GM19023 (cell line): ENCODE results near the gene ACTR5.

ENCODE experiments used
- ATAC-seq: cut with Tn5 transposase; IDR thresholded peaks from one replicate; pipeline ENCODE4 v1.9.1; 2021; ENCODE audit warnings: mild to moderate bottlenecking, moderate library complexity; ENCODE audit not compliant: unreplicated experiment

ACTR5 gene

DNA sequence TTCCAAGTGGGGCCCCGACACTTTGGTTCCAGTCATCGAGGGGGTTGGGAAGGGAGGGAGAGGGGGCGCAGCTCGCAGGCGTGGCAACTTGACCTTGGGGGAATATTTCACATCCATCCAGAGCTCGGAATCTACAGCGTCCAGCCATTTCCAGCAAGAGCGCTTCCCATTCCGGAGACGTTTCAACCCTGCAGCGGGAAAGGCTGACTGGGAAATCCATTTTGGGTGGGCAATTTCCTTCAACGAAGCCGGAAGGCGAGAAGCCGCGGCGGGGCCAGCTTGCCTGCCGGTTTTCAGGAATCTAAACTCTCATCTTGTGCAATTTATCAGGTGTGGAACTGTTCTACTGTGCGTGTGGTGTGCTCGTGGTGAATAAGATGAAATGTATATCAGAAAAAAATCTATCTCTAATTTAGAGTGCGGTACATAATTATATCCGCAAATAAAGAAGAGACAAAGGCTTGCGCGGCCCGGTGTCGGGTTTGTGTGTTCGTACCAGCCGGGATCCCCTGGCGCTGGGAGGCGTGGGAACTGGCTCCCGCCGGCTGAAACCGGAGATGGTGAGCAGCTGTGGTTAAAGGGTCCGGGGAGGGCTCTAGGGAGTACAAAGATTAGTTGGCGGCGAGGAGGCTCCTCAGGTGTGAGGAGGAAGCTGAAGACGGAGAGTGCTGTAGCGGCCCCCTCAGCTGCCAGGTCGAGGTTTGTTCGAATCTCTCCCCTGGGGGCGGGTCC lies 19.2 kb upstream of the ACTR5 start:
- no peak for ATAC-seq

DNA sequence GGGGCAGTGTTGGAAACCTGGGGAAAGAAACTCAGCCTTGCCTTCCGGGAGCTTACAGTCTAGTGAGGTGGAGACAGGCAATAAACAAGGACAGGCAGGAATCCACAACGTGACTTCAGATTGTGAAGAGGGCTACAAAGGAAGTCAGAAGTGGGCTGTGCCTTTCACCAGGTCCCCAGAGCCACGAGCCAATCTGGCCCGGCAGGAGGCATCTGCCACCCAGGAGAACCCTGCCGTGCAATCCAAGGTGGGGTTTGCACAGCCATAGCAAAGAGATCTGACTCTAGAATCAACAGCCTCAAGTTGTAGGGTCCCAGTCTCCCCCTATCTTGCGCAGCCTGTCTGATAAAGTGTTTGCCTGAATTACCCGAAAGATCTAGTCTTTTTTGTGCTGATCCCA lies 18.5 kb upstream of the ACTR5 start:
- ATAC-seq: no peak

DNA sequence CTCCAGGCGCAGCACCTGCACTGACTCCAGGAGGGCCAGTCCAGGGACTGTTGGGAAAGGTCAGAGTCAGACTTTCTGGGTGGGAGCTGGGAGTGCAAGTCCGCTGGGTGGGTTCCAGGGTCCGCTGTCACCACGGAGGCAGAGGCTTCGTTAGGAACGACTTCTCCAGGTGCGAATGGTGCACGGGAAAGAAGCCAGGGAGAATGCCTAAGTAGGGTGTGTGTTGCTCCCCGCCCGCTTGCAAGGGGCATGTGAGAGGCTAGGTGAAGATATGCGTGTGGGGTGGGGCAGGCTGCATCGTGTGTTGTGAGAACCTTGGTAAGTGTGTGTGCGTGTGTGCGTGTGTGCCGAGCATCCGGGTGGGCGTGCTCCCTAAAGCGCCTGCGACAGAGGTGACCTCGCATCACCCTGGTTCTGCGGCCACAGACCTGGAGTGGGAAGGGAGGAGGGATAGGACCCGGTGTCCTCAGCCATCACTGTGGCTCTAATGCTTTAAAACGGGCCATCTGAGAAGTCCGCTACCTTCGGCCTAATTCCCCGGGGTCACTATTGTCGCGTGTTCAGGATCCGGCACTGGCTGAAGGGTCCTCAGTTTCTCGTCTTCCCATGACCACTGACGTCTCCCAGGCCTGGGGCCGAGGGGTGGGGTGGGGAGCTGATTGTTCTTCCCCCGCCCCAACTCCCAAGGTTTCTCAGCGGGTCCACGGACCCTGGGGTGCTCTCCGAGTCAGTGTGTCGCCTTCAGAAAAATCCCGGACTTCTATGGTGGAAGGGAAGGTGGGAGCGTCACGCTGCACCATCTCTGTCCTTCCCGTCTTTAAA lies 17.9 kb upstream of the ACTR5 start:
- no peak for ATAC-seq

DNA sequence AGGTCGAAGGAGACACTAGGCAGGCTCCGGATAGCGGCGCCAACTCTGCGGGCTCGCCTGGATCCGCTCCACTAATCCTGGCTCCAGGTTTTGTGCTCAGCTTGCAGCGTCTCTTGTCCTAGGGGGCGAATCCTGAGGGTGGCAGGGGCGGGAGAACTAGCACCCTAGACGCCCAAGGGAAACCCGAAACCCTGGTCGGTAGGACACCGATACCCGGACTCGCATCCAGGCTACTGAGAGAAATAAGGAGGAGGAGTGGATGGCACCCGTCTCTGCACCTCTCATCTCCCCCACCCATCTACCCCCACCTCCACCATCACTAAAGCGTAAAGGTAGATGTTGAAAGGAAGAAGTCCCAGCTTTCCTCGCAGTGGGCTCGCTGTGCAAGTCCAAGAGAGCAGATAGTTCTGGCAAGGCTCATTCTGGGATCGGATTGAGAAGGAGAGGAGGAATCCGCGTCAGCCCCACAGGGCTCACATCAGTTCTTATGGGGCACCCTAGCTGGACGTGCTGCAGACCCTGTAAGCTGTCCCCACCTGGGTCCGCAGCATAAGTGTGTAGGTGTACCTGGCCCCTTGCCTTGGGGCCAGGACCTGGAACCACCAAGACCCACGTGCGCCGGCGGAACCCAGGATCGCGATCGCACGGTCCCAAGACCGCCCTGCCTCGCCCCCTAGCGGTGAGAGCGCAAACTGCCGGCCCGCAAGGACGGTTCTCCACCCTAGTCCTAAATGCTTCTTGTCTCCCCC lies 17.1 kb upstream of the ACTR5 start:
- ATAC-seq: peak; percentile 52

DNA sequence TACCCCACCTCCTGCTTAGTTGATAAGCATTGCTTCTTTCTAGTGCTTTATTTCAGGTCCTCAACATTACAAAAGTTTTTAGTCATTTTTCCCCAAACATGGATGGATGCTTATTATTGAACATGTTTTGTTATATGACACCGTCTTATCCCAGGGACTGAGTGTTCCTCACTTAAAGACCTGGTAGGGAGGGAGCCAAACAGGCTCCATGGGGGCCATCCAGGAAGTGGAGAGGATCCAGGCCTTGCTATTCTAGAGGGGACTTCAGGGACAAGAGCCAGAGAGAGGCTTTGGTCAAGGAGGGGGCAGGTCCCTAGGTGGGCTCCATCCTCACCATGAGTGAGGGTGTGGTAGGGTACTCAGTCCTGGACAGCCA lies 16.5 kb upstream of the ACTR5 start:
- no peak for ATAC-seq

DNA sequence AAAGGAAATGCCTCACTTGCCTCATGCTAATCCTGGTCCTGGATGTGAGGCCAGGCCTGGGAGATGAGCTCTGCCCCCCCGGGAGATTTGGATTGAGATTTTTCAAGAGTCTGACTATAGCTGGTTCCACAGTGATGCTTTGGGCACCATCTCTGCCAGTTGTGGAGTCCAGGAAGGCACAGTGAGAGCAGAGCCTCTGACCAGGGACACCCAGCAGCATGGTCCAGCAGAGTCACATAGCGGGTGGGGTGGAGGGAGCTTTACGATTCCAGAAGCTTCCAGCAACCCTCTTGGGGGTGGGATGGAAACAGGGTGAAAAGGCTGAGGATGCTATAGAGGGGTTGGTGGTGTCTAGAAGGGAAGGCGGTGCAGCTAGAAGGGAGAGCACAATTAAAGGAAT lies 15.3 kb upstream of the ACTR5 start:
- ATAC-seq: no peak

DNA sequence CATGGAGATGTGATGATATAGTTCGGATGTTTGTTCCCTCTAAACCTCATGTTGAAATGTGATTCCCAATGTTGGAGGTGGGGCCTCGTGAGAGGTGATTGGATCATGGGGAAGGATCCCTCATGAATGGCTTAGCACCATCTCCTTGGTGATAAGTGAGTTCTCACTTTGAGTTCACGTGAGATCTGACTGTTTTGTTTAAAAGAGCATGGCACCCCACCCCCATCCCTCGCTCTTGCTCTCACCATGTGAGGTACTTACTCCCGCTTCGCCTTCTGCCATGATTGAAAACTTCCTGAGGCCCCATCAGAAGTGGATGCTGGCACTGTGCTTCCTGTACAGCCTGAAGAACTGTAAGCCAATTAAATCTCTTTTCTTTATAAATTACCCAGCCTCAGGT lies 13.1 kb upstream of the ACTR5 start:
- no peak for ATAC-seq

DNA sequence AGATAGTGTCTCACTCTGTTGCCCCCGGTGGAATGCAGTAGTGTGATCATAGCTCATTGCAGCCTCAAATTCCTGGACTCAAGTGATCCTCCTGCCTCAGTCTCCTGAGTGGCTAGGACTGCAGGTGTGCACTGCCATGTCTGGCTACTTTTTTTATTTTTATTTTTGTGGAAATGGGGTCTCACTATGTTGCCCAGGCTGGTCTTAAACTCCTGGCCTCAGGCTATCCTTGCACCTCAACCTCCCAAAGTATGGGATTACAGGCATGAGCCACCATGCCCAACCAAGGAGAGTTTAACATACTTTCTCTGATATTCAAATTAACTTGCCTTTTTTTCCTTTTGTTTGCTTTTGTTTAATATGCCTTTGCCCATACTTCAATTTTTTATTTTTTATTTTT lies 10.4 kb upstream of the ACTR5 start:
- no peak for ATAC-seq

DNA sequence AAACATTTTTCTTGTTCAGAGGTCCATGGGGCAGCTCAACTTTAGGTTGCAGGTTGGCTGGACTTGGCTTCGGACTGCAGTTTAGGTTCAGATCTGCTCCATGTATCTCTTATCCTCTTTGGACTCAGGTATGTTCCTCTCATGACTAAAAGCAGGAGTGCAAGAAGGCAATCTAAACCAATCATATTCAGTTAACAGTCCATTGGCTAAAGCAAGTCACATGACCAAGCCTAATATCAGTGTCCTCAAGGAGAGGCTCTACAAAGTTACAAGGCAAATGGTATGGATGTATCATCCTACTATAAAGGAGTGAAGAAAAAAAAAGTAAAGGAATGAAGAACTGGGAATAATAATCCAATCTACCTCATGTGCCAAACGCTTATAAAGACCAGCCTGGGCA lies 2.5 kb upstream of the ACTR5 start:
- no peak for ATAC-seq

DNA sequence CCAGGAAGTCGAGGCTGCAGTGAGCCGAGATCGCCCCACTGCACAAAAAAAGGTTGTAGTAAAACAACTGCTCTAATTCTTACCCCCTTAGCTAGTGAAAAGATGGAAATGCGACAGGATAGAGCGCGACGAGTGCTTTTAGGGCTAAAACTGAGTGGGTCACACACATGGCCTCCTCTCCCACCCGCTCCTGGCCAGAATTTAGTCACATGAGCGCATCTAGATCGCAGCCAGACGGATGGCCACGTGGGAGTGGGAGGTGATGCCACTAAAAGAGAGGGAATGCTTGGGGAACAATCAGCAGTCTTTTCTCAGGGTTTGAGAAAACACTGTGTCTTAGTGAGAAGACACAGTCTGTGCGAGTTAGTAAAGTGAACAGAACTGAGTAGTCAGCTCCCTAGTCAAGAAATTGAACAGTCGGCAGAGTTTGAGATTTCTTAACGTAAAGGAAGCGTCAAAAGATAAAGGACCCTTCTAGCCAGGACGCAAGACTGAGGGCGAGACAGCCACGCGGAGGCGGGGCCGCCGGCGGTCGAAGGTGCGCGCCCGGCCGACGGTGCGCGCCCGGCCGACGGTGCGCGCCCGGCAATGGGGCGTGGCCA lies 664 bp upstream of the ACTR5 start:
- no peak for ATAC-seq

DNA sequence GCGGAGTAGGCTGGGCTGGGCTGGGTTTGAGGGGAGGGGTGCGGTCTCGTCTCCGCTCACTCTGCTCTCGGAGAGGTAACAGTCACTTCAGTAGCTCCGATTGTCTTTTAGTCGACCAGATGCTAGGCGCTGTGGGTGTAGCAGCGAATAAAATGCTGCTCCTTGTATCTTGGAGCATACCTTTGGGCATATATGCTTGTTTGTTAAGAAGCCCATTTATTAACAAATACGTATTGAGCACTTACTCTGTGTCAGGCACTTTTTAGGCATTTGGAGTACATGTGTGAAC lies 545 bp downstream of the ACTR5 start:
- ATAC-seq: peak; percentile 26

DNA sequence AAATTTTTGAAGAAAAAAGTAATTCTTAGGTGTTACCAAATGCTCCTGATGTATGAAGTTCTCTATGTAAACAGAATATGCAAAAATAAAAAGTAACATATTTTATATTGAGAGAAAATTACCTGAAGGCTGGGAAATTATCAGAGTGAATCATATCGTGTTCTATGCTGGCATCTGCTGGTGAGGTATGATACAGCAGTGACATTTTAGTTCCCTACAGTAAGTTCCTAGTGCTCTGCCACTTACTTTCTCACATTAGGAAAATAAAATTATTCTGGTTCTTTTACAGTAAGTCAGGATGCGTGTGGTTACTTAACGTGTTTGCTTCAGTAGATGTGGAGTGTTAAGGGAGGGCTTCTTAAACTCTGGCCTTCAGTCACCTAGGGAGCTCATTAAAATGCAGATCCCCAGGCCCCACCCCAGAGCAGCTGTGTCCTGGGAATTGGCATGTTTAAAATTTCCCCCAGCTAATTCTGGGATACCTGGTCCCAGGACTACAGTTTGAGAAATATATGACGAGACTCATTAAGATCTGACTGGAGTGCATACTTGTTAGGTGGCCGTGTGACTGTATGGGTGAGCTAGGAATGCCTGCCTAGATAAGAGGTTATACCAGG lies 3.2 kb downstream of the ACTR5 start:
- ATAC-seq: no peak

DNA sequence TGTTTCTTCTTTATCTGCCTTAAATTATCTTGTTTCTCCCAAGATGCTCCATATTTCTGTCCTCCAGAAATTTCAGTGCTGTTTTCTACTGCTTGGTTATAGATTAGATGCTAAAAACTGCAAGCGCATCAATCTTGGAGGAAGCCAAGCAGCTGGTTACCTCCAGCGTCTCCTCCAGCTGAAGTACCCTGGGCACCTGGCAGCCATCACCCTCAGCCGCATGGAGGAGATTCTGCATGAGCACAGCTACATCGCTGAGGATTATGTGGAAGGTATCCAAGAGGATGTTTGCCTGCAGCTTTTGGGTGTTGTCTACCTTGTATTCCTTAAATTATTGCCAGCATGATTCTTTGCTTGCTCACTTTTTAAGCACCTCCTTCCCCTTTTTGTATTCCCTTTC lies 3.8 kb downstream of the ACTR5 start:
- no peak for ATAC-seq

DNA sequence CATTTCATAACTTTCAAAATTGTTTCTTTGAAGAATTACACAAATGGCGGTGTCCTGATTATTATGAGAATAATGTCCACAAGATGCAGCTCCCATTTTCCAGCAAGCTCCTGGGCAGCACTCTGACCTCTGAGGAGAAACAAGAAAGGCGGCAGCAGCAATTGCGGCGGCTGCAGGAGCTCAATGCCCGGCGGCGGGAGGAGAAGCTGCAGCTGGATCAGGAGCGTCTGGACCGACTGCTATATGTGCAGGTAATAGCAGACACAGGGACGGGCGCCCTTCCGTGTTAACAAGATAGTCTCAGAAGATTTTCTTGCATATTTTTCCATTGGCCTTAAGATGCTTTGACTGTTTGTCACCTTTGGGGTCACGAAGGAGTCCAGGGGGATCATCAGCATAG lies 6.7 kb downstream of the ACTR5 start:
- no peak for ATAC-seq

DNA sequence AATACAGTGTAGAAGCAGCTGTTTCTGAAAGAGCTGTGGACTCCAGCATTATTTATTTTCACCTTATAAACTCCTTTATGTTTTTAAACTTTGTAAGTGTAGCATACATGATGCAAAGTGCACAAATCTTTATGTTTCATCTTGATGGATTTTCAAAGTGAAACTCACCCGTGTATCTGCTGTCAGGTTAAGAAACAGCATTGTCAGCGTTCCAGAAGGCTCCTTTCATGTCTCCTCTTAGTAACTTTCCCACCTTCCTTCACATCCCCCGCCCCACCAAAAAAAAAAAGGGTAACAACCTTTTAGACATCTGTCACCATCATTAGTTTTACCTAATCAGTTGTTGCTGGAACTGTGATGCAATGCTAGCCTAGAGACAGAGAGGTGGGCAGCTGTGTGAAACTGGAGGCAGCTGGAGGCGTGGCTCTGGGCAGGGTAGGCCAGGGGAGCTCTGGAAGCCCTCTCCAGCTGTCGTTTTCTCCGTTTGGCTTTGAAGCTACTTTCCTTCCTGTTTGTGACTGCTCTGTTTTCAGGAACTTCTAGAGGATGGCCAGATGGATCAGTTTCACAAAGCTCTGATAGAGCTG lies 7.2 kb downstream of the ACTR5 start:
- ATAC-seq: no peak

DNA sequence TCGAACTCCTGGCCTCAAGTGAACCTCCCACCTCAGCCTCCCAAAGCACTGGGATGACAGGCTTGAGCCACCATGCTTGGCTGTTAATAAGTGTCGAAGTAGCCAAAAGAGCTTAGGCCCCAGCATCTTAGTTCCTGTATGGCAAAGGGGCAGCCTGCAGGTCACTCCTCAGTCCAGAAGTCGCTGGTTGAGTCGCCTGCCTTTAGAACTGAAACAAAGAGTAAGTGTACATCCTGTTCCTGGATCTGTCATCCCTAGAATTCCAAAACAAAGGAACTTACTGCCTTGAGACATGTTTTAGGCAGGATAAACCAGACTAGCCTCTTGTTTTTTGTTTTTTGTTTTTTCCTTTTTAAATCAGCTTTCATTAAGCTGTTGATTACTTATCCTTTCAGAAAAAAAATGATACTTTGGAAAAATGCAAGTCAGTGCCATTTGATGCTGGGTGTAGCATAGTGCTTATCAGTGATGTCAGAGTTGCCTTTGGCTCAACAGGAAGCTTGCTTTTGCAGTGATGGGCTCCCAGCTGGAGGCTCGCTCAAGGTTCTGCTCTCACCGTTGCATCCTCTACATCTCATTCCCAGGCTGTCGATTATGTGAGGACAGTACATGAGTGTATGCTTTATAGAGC lies 9.0 kb downstream of the ACTR5 start:
- ATAC-seq: no peak

DNA sequence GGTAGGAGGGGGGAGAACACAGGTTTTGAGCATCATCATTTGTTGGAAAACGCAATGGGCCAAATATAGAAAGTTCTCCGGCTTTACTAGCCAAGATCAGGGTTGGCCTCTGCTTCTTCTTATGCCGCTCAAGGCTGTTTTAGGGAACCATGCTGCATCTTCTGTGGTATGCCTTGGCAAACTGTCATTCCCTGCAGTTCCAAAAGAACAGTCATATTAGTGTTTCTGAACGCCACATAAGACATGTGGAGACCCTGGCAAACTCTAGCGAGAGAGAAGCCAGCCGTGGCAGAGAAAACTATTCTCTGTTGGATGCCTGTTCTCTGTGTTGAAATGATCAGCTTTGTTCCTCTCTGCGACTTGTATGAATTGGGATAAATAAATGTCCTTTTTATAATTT lies 10.8 kb downstream of the ACTR5 start:
- no peak for ATAC-seq

DNA sequence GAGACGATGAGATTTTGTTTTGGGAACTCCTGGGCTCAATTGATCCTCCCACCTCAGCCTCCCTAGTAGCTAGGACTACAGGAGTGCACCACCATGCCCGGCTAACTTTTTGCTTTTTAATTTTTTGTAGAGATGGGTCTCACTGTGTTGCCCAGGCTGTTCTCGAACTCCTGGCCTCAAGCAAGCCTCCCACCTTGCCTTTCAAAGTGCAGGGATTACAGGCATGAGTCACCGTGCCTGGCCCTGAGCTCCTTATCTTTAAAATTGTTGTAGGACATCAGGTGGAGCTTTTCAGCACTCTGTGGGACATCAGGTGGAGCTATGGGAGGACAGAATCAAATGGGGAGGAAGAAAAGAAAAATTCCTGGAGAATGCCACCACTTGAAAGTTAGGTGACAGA lies 12.7 kb downstream of the ACTR5 start:
- no peak for ATAC-seq

DNA sequence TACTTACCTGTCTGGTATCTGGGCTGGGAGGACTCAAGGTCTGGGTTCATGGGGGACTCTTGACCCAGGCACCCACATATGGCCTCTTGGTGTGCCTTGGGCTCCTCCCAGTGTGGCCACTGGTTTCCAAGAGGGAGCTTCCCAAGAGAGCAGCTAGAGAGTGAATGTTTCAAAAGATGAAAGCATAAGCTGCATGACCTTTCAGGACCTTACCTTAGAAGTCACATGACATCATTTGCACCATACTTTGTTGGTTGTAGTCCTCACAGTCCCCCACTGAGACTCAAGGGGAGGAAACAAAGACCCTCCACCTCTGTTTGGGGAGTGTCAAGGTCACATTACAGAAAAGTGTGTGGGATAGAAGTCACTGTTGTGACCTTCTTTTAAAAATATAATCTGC lies 13.9 kb downstream of the ACTR5 start:
- ATAC-seq: no peak

DNA sequence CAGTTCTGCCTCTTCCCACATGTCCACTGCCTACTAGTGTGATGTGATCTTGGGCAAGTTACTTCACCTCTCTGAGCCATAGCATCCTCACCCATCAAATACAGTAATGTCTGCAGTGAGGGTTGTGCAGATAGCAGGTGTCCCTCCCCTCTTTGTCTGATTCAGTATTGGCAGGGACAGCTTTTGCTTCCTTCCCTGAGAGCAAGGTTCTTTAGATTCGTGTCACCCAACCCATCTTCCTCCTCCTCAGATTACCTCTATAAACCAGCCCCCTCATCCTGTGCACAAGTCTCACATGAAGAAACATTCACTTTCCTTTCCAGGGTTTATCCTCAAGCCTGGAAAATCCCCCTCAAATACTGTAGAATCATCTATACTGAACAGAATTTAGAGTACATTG lies 15.4 kb downstream of the ACTR5 start:
- no peak for ATAC-seq
